ENCODE data around the gene PNPLA1.

DNA sequence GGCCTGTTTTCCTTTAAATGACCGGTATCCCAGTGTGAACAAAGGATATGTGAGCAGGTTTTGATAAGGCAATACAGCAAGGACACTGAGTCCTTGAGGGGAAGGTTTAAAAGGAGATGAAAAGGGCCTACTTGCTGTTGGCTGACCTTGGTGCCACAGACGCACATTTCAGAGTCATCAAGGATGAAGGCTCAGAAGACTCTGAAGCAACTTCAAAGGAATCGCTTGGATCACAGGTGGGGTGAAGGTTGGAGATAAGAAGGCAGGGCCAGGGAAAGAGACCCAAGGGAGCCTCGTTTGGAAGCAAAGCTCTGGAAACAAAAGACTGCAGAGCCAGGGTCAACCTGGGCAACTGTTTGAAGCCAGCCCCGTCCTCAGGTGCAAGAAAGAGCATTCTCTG is 30.1 kb upstream of the PNPLA1 start:
- TF ChIP-seq TCF12 (IDR thresholded peaks at IDR 0.05; ENCODE audit: low read depth) (no peak), EP300 (IDR thresholded peaks at IDR 0.05; ENCODE audit: borderline replicate concordance) (no peak), FOXM1 (IDR thresholded peaks at IDR 0.05; ENCODE audit: borderline replicate concordance, low read depth) (no peak), CREB1 (IDR thresholded peaks at IDR 0.05; ENCODE audit: low read depth) (no peak), TEAD4 (IDR thresholded peaks at IDR 0.05) (no peak), YY1 (IDR thresholded peaks at IDR 0.05; ENCODE audit: low read depth) (no peak), TAF1 (IDR thresholded peaks at IDR 0.05; ENCODE audit: low read depth) (no peak), EGR1 (IDR thresholded peaks at IDR 0.05) (no peak), RAD21 (IDR thresholded peaks at IDR 0.05; ENCODE audit: low read depth) (no peak), USF1 (IDR thresholded peaks at IDR 0.05) (no peak), NFIC (IDR thresholded peaks at IDR 0.05) (no peak), CEBPB (IDR thresholded peaks at IDR 0.05) (no peak)
- TF ChIP-seq, protein P1, sequence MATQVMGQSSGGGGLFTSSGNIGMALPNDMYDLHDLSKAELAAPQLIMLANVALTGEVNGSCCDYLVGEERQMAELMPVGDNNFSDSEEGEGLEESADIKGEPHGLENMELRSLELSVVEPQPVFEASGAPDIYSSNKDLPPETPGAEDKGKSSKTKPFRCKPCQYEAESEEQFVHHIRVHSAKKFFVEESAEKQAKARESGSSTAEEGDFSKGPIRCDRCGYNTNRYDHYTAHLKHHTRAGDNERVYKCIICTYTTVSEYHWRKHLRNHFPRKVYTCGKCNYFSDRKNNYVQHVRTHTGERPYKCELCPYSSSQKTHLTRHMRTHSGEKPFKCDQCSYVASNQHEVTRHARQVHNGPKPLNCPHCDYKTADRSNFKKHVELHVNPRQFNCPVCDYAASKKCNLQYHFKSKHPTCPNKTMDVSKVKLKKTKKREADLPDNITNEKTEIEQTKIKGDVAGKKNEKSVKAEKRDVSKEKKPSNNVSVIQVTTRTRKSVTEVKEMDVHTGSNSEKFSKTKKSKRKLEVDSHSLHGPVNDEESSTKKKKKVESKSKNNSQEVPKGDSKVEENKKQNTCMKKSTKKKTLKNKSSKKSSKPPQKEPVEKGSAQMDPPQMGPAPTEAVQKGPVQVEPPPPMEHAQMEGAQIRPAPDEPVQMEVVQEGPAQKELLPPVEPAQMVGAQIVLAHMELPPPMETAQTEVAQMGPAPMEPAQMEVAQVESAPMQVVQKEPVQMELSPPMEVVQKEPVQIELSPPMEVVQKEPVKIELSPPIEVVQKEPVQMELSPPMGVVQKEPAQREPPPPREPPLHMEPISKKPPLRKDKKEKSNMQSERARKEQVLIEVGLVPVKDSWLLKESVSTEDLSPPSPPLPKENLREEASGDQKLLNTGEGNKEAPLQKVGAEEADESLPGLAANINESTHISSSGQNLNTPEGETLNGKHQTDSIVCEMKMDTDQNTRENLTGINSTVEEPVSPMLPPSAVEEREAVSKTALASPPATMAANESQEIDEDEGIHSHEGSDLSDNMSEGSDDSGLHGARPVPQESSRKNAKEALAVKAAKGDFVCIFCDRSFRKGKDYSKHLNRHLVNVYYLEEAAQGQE (IDR thresholded peaks at IDR 0.05; ENCODE audit: low read depth) = no peak
- TF ChIP-seq, protein P2, sequence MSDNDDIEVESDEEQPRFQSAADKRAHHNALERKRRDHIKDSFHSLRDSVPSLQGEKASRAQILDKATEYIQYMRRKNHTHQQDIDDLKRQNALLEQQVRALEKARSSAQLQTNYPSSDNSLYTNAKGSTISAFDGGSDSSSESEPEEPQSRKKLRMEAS (IDR thresholded peaks at IDR 0.05) = no peak
